Choroid plexus epithelial cell (primary cell): ENCODE measurements around the gene CEP120.
"Not testable (repeated sequence)": the region's sequence is repeated elsewhere in the genome, so short reads cannot be mapped to it uniquely, and the experiment has no call there.

Source experiments
- DNase-seq: peaks from one replicate; pipeline ENCODE4 v3.0.0-alpha.2; 2010; ENCODE audit warnings: low read depth
- H3K4me3 ChIP-seq: 2 replicates; pipeline ENCODE4 v1.5.1; 2011; ENCODE audit warnings: low read depth, mild to moderate bottlenecking, control low read depth, low read length, moderate library complexity
- TF ChIP-seq, protein P1 (sequence below): conservative IDR thresholded peaks from 2 replicates; pipeline ENCODE4 v1.5.1; 2011; ENCODE audit warnings: low read depth, mild to moderate bottlenecking, control low read depth, inconsistent platforms, low read length, moderate library complexity

The CEP120 gene

DNA sequence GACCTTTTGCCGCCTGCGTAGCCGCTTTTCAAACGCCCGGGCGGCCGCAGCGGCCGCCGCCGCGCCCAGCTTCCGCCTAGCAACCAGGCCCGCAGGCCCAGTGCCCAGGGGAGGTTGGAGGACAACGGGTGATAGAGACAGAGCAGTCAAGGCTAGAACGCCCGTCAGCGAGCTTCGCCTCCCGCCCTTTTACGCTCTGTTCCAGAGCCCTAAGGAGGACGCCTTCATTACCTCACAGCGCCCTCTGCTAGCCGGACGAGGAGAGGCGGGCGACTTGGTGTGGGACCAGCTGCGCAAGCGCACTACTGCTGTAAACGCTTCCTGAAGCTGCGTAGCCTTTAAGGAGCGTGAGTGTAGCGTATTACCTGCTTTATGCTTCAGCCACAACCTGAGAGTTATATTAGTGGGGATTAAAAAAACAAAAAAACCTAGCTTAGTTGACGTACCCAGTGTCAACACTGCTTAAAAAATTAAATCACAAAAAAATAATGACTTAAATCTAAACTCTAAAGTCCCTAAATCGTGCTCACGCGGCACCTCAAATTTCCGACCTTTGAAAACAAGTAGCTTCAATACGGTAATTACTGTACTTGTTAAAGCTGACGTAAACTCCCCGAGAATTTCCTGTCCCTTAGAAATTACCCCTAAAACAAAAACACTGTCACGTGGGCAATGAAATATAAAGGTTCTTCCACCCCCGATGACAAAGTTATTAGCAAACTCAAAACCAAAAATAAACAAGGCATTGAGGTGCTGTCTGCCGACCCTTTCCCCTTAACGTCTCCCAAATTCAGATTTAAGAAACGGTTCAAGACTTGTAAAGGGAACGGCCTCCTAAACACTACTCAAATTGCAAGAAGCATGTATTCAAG is at the start of gene CEP120:
Gene CEP120 (minus strand): TSS at position 126 of the 872 bp plus-strand sequence. CDS start 405 bp downstream, outside the sequence.
- H3K4me3 ChIP-seq: peak within 1 kb of the TSS; percentile 81
- TF ChIP-seq, protein P1, sequence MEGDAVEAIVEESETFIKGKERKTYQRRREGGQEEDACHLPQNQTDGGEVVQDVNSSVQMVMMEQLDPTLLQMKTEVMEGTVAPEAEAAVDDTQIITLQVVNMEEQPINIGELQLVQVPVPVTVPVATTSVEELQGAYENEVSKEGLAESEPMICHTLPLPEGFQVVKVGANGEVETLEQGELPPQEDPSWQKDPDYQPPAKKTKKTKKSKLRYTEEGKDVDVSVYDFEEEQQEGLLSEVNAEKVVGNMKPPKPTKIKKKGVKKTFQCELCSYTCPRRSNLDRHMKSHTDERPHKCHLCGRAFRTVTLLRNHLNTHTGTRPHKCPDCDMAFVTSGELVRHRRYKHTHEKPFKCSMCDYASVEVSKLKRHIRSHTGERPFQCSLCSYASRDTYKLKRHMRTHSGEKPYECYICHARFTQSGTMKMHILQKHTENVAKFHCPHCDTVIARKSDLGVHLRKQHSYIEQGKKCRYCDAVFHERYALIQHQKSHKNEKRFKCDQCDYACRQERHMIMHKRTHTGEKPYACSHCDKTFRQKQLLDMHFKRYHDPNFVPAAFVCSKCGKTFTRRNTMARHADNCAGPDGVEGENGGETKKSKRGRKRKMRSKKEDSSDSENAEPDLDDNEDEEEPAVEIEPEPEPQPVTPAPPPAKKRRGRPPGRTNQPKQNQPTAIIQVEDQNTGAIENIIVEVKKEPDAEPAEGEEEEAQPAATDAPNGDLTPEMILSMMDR: peak; percentile 81
- peak; percentile 100 for DNase-seq

- DNase-seq: no peak
- TF ChIP-seq, protein P1: no peak
- no peak overlapping the region for H3K4me3 ChIP-seq
Observed at GRCh38 chr5:123472150-123472924, 49.1 kb upstream of the CEP120 start.

DNA sequence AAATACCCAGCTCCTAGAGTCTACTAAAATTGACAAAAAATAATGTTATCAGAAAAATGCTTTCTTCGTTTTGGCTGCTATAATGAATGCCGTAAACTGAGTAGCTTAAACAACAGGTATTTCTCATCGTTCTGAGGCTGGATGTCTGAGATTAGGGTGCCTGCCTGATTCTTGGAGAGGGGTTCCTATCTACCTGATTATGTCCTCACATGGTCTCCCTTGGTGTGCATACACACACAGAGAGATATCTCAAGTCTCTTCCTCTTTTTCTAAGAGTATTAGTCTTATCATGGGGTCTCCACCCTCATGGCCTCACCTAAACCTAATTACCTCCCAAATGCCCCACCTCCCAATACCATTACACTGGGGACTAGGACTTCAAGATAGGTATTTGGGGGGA is 48.2 kb upstream of the CEP120 start:
- TF ChIP-seq, protein P1: no peak
- no peak for DNase-seq
- H3K4me3 ChIP-seq: no peak overlapping the region

DNA sequence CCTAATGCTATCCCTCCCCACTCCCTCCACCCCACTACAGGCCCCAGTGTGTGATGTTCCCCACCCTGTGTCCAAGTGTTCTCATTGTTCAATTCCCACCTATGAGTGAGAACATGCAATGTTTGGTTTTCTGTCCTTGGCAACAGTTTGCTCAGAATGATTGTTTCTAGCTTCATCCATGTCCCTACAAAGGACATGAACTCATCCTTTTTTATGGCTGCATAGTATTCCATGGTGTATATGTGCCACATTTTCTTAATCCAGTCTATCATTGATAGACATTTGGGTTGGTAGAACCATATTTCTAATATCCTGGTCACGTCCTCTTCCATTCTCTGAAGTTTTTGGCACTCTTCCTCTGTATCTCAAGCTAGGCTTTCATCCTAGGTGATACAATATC is 43.6 kb upstream of the CEP120 start:
- not testable (repeated sequence) for DNase-seq, H3K4me3 ChIP-seq

DNA sequence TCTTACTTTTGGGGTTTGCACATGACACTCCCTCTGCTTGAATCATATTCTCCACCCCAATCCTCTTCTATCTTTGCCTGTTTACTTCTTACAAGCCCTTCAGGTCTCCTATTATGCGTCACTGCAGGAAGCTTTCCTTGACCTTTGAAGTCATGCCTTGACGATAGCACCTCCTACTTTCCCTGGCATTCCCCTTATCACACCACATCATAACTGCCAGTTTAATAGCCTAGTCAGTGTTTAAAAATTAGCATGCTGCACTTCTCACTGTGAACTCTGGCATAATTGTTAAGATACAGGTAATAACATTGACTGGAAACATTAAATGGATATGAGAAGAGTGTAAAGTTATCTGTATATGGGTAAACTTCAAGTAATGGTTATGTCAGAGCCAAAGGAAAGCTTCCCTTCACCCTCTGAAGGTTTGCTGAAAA is 37.1 kb upstream of the CEP120 start:
- peak; percentile 78 for DNase-seq
- TF ChIP-seq, protein P1: no peak
- no peak overlapping the region for H3K4me3 ChIP-seq

DNA sequence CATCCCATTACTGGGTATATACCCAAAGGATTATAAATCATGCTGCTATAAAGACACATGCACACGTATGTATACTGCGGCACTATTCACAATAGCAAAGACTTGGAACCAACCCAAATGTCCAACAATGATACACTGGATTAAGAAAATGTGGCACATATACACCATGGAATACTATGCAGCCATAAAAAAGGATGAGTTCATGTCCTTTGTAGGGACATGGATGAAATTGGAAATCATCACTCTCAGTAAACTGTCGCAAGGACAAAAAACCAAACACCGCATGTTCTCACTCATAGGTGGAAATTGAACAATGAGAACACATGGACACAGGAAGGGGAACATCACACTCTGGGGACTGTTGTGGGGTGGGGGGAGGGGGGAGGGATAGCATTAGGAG is 35.8 kb upstream of the CEP120 start:
- H3K4me3 ChIP-seq, DNase-seq: not testable (repeated sequence)

- TF ChIP-seq, protein P1: no peak
- no peak overlapping the region for H3K4me3 ChIP-seq
- no peak for DNase-seq
Observed at GRCh38 chr5:123456242-123456641, 33.0 kb upstream of the CEP120 start.

- DNase-seq: no peak
- no peak overlapping the region for H3K4me3 ChIP-seq
- TF ChIP-seq, protein P1: no peak
Observed at GRCh38 chr5:123455640-123456039, 32.4 kb upstream of the CEP120 start.
